ENCODE results near the gene CEP128.
A peak's percentile ranks its signal among the peaks of the same experiment; 100 is the strongest.

The CEP128 gene

DNA sequence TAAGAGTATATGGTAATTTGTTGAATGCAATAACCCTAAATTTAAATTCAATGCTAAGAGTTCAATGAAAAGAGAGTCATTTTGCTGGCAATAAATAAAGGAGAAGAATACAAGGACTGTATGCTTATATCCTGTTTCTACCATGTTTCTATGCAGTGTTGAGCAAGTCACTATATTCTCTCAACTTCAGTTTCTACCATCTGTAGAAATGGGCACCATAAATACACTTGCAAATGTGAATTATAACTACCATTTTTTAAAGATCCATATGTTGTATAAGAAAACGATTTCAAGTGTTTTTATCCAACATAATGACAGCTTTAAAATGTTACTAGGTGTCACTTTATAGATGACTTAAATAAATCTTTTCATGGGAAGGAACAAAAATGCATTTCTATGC, 170.3 kb downstream of the CEP128 start:
- Histone ChIP-seq H3K36me3 (ENCODE audit: insufficient read depth, low read length) (no peaks in the 10 kb centered on the region), H3K4me2 (ENCODE audit: low read length) (no peak overlapping the region), H3K9ac (ENCODE audit: low read depth, low read length) (no peak overlapping the region), H3K9me3 (replicated peaks; ENCODE audit: low read length) (no peaks in the 10 kb centered on the region), H3K27me3 (ENCODE audit: control insufficient read depth, insufficient read depth, low read length) (no peaks in the 10 kb centered on the region), H3K4me3 (ENCODE audit: low read length) (no peak overlapping the region), H3K4me1 (ENCODE audit: control insufficient read depth, insufficient read depth, low read length) (peaks cover 14% of the 10 kb centered on the region)

GRCh38 chr14:80770114-80770908, 171.2 kb downstream of the CEP128 start:
- peak overlapping the region; percentile 26 for H3K4me2 ChIP-seq (ENCODE audit: low read length)
- H3K27me3 ChIP-seq (ENCODE audit: control insufficient read depth, insufficient read depth, low read length), result no peaks in the 10 kb centered on the region
- H3K9ac ChIP-seq (ENCODE audit: low read depth, low read length), result no peak overlapping the region
- H3K36me3 ChIP-seq (ENCODE audit: insufficient read depth, low read length), result no peaks in the 10 kb centered on the region
- H3K4me1 ChIP-seq (ENCODE audit: control insufficient read depth, insufficient read depth, low read length), result peaks cover 14% of the 10 kb centered on the region
- H3K9me3 ChIP-seq (replicated peaks; ENCODE audit: low read length), result no peaks in the 10 kb centered on the region
- no peak overlapping the region for H3K4me3 ChIP-seq (ENCODE audit: low read length)

DNA sequence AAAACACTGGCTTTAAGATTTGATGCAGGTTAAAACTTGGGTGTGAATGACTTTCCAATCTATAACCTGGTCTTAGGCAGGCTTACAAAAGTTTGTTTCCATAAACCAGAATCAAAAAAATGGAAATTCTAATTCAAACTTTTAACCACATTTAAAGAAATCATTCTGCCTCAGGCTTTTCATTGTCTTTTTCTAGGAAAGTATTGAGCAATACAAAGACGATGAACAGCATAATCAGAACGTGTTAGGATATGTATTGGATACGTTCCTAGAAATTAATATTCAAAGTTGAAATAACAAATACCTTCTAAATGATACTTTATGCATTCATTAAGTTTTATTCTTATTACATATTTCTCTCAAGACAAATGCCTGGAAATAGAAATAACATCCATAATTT, 172.9 kb downstream of the CEP128 start:
- H3K27me3 ChIP-seq (ENCODE audit: control insufficient read depth, insufficient read depth, low read length), result no peaks in the 10 kb centered on the region
- peaks cover 14% of the 10 kb centered on the region for H3K4me1 ChIP-seq (ENCODE audit: control insufficient read depth, insufficient read depth, low read length)
- H3K4me3 ChIP-seq (ENCODE audit: low read length), result no peak overlapping the region
- no peaks in the 10 kb centered on the region for H3K9me3 ChIP-seq (replicated peaks; ENCODE audit: low read length)
- no peaks in the 10 kb centered on the region for H3K36me3 ChIP-seq (ENCODE audit: insufficient read depth, low read length)
- no peak overlapping the region for H3K9ac ChIP-seq (ENCODE audit: low read depth, low read length)
- no peak overlapping the region for H3K4me2 ChIP-seq (ENCODE audit: low read length)

GRCh38 chr14:80764921-80765507, 176.5 kb downstream of the CEP128 start:
- H3K4me3 ChIP-seq (ENCODE audit: low read length), result no peak overlapping the region
- no peaks in the 10 kb centered on the region for H3K36me3 ChIP-seq (ENCODE audit: insufficient read depth, low read length)
- H3K4me1 ChIP-seq (ENCODE audit: control insufficient read depth, insufficient read depth, low read length), result peaks cover 2% of the 10 kb centered on the region
- no peak overlapping the region for H3K4me2 ChIP-seq (ENCODE audit: low read length)
- no peak overlapping the region for H3K9ac ChIP-seq (ENCODE audit: low read depth, low read length)
- H3K27me3 ChIP-seq (ENCODE audit: control insufficient read depth, insufficient read depth, low read length), result no peaks in the 10 kb centered on the region
- no peaks in the 10 kb centered on the region for H3K9me3 ChIP-seq (replicated peaks; ENCODE audit: low read length)

DNA sequence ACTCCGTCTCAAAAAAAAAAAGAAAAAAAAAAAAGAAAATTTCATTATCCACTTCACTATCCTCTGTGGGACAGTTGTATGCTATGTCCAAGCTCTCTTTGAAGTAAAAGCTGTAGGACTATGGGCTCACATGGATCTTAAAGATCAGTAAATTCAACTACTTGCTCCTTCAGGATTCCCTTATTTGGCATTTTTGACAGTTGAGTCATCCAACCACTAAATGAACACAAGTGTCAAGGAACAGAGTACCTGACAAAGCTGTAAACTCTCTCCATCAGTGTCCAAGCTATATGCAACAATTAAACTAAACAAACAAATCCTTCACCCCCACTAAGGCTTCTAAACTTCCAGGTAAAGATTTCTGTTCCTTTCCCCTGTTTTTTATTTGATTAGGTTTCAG, 177.0 kb downstream of the CEP128 start:
- H3K4me1 ChIP-seq (ENCODE audit: control insufficient read depth, insufficient read depth, low read length), result no peaks in the 10 kb centered on the region
- no peak overlapping the region for H3K4me2 ChIP-seq (ENCODE audit: low read length)
- H3K36me3 ChIP-seq (ENCODE audit: insufficient read depth, low read length), result no peaks in the 10 kb centered on the region
- no peak overlapping the region for H3K9ac ChIP-seq (ENCODE audit: low read depth, low read length)
- H3K4me3 ChIP-seq (ENCODE audit: low read length), result no peak overlapping the region
- no peaks in the 10 kb centered on the region for H3K9me3 ChIP-seq (replicated peaks; ENCODE audit: low read length)
- H3K27me3 ChIP-seq (ENCODE audit: control insufficient read depth, insufficient read depth, low read length), result no peaks in the 10 kb centered on the region

DNA sequence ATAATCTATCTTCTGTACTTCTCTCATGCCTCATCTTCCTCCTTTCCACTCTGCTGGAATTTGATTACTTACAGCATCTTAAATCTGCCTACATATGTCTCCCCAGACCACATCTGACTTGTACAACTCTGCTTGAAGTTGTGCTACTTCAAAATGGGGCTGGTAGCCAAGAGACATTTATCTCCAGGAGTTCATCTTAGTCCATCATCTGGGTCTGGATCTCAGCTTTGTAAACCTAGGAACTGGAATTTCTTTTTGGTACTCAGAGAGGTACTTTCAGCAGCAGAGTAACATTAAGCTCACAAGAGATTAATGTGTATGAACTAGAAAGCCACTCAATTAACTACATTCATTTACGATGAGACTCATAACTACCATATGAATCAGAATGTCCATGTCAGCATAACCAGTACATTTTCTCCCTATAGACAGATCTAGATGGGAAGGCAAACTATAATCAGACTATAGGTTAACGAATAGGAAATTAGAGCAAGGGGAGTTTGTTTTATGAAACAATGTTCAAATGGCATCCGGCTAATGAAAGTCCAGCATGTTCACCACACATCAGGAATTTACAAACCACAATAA, 178.8 kb downstream of the CEP128 start:
- H3K4me1 ChIP-seq (ENCODE audit: control insufficient read depth, insufficient read depth, low read length), result no peaks in the 10 kb centered on the region
- H3K36me3 ChIP-seq (ENCODE audit: insufficient read depth, low read length), result no peaks in the 10 kb centered on the region
- no peaks in the 10 kb centered on the region for H3K27me3 ChIP-seq (ENCODE audit: control insufficient read depth, insufficient read depth, low read length)
- no peak overlapping the region for H3K9ac ChIP-seq (ENCODE audit: low read depth, low read length)
- no peak overlapping the region for H3K4me2 ChIP-seq (ENCODE audit: low read length)
- H3K9me3 ChIP-seq (replicated peaks; ENCODE audit: low read length), result no peaks in the 10 kb centered on the region
- no peak overlapping the region for H3K4me3 ChIP-seq (ENCODE audit: low read length)

GRCh38 chr14:80754696-80755095, 186.8 kb downstream of the CEP128 start:
- no peaks in the 10 kb centered on the region for H3K27me3 ChIP-seq (ENCODE audit: control insufficient read depth, insufficient read depth, low read length)

GRCh38 chr14:80751285-80751684, 190.3 kb downstream of the CEP128 start:
- Histone ChIP-seq H3K4me3 (ENCODE audit: low read length) (no peak overlapping the region), H3K4me2 (ENCODE audit: low read length) (no peak overlapping the region), H3K36me3 (ENCODE audit: insufficient read depth, low read length) (no peaks in the 10 kb centered on the region), H3K9me3 (replicated peaks; ENCODE audit: low read length) (no peaks in the 10 kb centered on the region), H3K9ac (ENCODE audit: low read depth, low read length) (no peak overlapping the region), H3K27me3 (ENCODE audit: control insufficient read depth, insufficient read depth, low read length) (no peaks in the 10 kb centered on the region), H3K4me1 (ENCODE audit: control insufficient read depth, insufficient read depth, low read length) (no peaks in the 10 kb centered on the region)

More at GRCh38 chr14:80754696-80755095, 186.8 kb downstream of the CEP128 start:
- H3K9me3 ChIP-seq (replicated peaks; ENCODE audit: low read length), result no peaks in the 10 kb centered on the region
- no peaks in the 10 kb centered on the region for H3K4me1 ChIP-seq (ENCODE audit: control insufficient read depth, insufficient read depth, low read length)
- no peak overlapping the region for H3K4me3 ChIP-seq (ENCODE audit: low read length)
- H3K9ac ChIP-seq (ENCODE audit: low read depth, low read length), result no peak overlapping the region
- H3K36me3 ChIP-seq (ENCODE audit: insufficient read depth, low read length), result no peaks in the 10 kb centered on the region
- no peak overlapping the region for H3K4me2 ChIP-seq (ENCODE audit: low read length)

GRCh38 chr14:80726211-80726610, 215.3 kb downstream of the CEP128 start:
- H3K4me3 ChIP-seq (ENCODE audit: low read length), result no peak overlapping the region
- no peak overlapping the region for H3K9ac ChIP-seq (ENCODE audit: low read depth, low read length)
- no peaks in the 10 kb centered on the region for H3K9me3 ChIP-seq (replicated peaks; ENCODE audit: low read length)

GRCh38 chr14:80718940-80719339, 222.6 kb downstream of the CEP128 start:
- Histone ChIP-seq H3K4me3 (ENCODE audit: low read length) (no peak overlapping the region), H3K4me2 (ENCODE audit: low read length) (no peak overlapping the region), H3K9ac (ENCODE audit: low read depth, low read length) (no peak overlapping the region), H3K27me3 (ENCODE audit: control insufficient read depth, insufficient read depth, low read length) (no peaks in the 10 kb centered on the region), H3K4me1 (ENCODE audit: control insufficient read depth, insufficient read depth, low read length) (no peaks in the 10 kb centered on the region), H3K36me3 (ENCODE audit: insufficient read depth, low read length) (no peaks in the 10 kb centered on the region), H3K9me3 (replicated peaks; ENCODE audit: low read length) (no peaks in the 10 kb centered on the region)

More at GRCh38 chr14:80726211-80726610, 215.3 kb downstream of the CEP128 start:
- Histone ChIP-seq H3K36me3 (ENCODE audit: insufficient read depth, low read length) (no peaks in the 10 kb centered on the region), H3K27me3 (ENCODE audit: control insufficient read depth, insufficient read depth, low read length) (no peaks in the 10 kb centered on the region), H3K4me1 (ENCODE audit: control insufficient read depth, insufficient read depth, low read length) (no peaks in the 10 kb centered on the region), H3K4me2 (ENCODE audit: low read length) (no peak overlapping the region)

GRCh38 chr14:80714474-80714873, 227.1 kb downstream of the CEP128 start:
- Histone ChIP-seq H3K4me2 (ENCODE audit: low read length) (no peak overlapping the region), H3K9ac (ENCODE audit: low read depth, low read length) (no peak overlapping the region), H3K9me3 (replicated peaks; ENCODE audit: low read length) (no peaks in the 10 kb centered on the region), H3K4me3 (ENCODE audit: low read length) (no peak overlapping the region), H3K27me3 (ENCODE audit: control insufficient read depth, insufficient read depth, low read length) (no peaks in the 10 kb centered on the region), H3K4me1 (ENCODE audit: control insufficient read depth, insufficient read depth, low read length) (no peaks in the 10 kb centered on the region), H3K36me3 (ENCODE audit: insufficient read depth, low read length) (no peaks in the 10 kb centered on the region)

Measured in skeletal muscle satellite cell (primary cell).